ENCODE measurements around the gene SUMO2.
"Not testable (repeated sequence)": the region's sequence is repeated elsewhere in the genome, so short reads cannot be mapped to it uniquely, and the experiment has no call there.

SUMO2 gene

GRCh38 chr17:75209061-75209460 lies 26.3 kb upstream of the SUMO2 start:
- TF ChIP-seq POU2F2 (IDR thresholded peaks at IDR 0.05; ENCODE audit: low read depth, low read length) (no peak), SPI1 (IDR thresholded peaks at IDR 0.05; ENCODE audit: low read depth, low read length) (no peak), TAF1 (IDR thresholded peaks at IDR 0.05; ENCODE audit: low read depth, low read length) (no peak), POLR2A (IDR thresholded peaks at IDR 0.05; ENCODE audit: low read depth, low read length) (no peak), PAX5 (IDR thresholded peaks at IDR 0.05; ENCODE audit: insufficient read depth, low read length, severe bottlenecking) (no peak), POLR2AphosphoS5 (IDR thresholded peaks at IDR 0.05; ENCODE audit: low read depth, low read length) (no peak)
- FAIRE-seq (no peak), DNase-seq (ENCODE audit: insufficient read length, low spot score) (no peak)

GRCh38 chr17:75208161-75208560 lies 25.4 kb upstream of the SUMO2 start:
- TF ChIP-seq POLR2AphosphoS5 (IDR thresholded peaks at IDR 0.05; ENCODE audit: low read depth, low read length) (no peak), POU2F2 (IDR thresholded peaks at IDR 0.05; ENCODE audit: low read depth, low read length) (no peak), SPI1 (IDR thresholded peaks at IDR 0.05; ENCODE audit: low read depth, low read length) (no peak), POLR2A (IDR thresholded peaks at IDR 0.05; ENCODE audit: low read depth, low read length) (no peak), PAX5 (IDR thresholded peaks at IDR 0.05; ENCODE audit: insufficient read depth, low read length, severe bottlenecking) (no peak), TAF1 (IDR thresholded peaks at IDR 0.05; ENCODE audit: low read depth, low read length) (no peak)
- no peak for DNase-seq (ENCODE audit: insufficient read length, low spot score)
- no peak for FAIRE-seq

- no peak for DNase-seq (ENCODE audit: insufficient read length, low spot score)
- FAIRE-seq, result no peak
- TF ChIP-seq POLR2AphosphoS5 (IDR thresholded peaks at IDR 0.05; ENCODE audit: low read depth, low read length) (no peak), PAX5 (IDR thresholded peaks at IDR 0.05; ENCODE audit: insufficient read depth, low read length, severe bottlenecking) (no peak), SPI1 (IDR thresholded peaks at IDR 0.05; ENCODE audit: low read depth, low read length) (no peak), TAF1 (IDR thresholded peaks at IDR 0.05; ENCODE audit: low read depth, low read length) (no peak), POU2F2 (IDR thresholded peaks at IDR 0.05; ENCODE audit: low read depth, low read length) (no peak), POLR2A (IDR thresholded peaks at IDR 0.05; ENCODE audit: low read depth, low read length) (no peak)
Observed at GRCh38 chr17:75207760-75208159, 25.0 kb upstream of the SUMO2 start.

- not testable (repeated sequence) for FAIRE-seq; DNase-seq (ENCODE audit: insufficient read length, low spot score)
Observed at GRCh38 chr17:75207050-75207407, 24.3 kb upstream of the SUMO2 start.

- no peak for DNase-seq (ENCODE audit: insufficient read length, low spot score)
- TF ChIP-seq POLR2A (IDR thresholded peaks at IDR 0.05; ENCODE audit: low read depth, low read length) (no peak), PAX5 (IDR thresholded peaks at IDR 0.05; ENCODE audit: insufficient read depth, low read length, severe bottlenecking) (no peak), POLR2AphosphoS5 (IDR thresholded peaks at IDR 0.05; ENCODE audit: low read depth, low read length) (no peak), SPI1 (IDR thresholded peaks at IDR 0.05; ENCODE audit: low read depth, low read length) (no peak), TAF1 (IDR thresholded peaks at IDR 0.05; ENCODE audit: low read depth, low read length) (no peak)
- no peak for FAIRE-seq
Observed at GRCh38 chr17:75205793-75206163, 23.0 kb upstream of the SUMO2 start.

- FAIRE-seq (peak; percentile 89), DNase-seq (ENCODE audit: insufficient read length, low spot score) (peak; percentile 95)
- peak; percentile 71 for TF ChIP-seq TAF1 (IDR thresholded peaks at IDR 0.05; ENCODE audit: low read depth, low read length)
- TF ChIP-seq PAX5 (IDR thresholded peaks at IDR 0.05; ENCODE audit: insufficient read depth, low read length, severe bottlenecking), result no peak
- TF ChIP-seq POLR2AphosphoS5 (IDR thresholded peaks at IDR 0.05; ENCODE audit: low read depth, low read length), result peak; percentile 48
- peak; percentile 15; the same call in 1 of the 2 replicates for TF ChIP-seq POU2F2 (IDR thresholded peaks at IDR 0.05; ENCODE audit: low read depth, low read length)
- TF ChIP-seq SPI1 (IDR thresholded peaks at IDR 0.05; ENCODE audit: low read depth, low read length), result no peak
- peak; percentile 89 for TF ChIP-seq POLR2A (IDR thresholded peaks at IDR 0.05; ENCODE audit: low read depth, low read length)
Observed at GRCh38 chr17:75205037-75205792, 22.5 kb upstream of the SUMO2 start, which contains the start of gene NUP85. Gene NUP85, plus strand, starts transcription at chr17:75205679. Its CDS starts 83 bp downstream, at chr17:75205762.

GRCh38 chr17:75199886-75200618 lies 17.3 kb upstream of the SUMO2 start:
- FAIRE-seq, result no peak
- TF ChIP-seq TAF1 (IDR thresholded peaks at IDR 0.05; ENCODE audit: low read depth, low read length), result no peak
- no peak for TF ChIP-seq POU2F2 (IDR thresholded peaks at IDR 0.05; ENCODE audit: low read depth, low read length)
- no peak for TF ChIP-seq PAX5 (IDR thresholded peaks at IDR 0.05; ENCODE audit: insufficient read depth, low read length, severe bottlenecking)
- no peak for TF ChIP-seq SPI1 (IDR thresholded peaks at IDR 0.05; ENCODE audit: low read depth, low read length)
- TF ChIP-seq POLR2A (IDR thresholded peaks at IDR 0.05; ENCODE audit: low read depth, low read length), result no peak
- TF ChIP-seq POLR2AphosphoS5 (IDR thresholded peaks at IDR 0.05; ENCODE audit: low read depth, low read length), result no peak
- DNase-seq (ENCODE audit: insufficient read length, low spot score), result no peak

- no peak for FAIRE-seq
- TF ChIP-seq SPI1 (IDR thresholded peaks at IDR 0.05; ENCODE audit: low read depth, low read length) (no peak), PAX5 (IDR thresholded peaks at IDR 0.05; ENCODE audit: insufficient read depth, low read length, severe bottlenecking) (no peak), POLR2AphosphoS5 (IDR thresholded peaks at IDR 0.05; ENCODE audit: low read depth, low read length) (no peak), POLR2A (IDR thresholded peaks at IDR 0.05; ENCODE audit: low read depth, low read length) (no peak), POU2F2 (IDR thresholded peaks at IDR 0.05; ENCODE audit: low read depth, low read length) (no peak)
- no peak for DNase-seq (ENCODE audit: insufficient read length, low spot score)
Observed at GRCh38 chr17:75194879-75195278, 12.1 kb upstream of the SUMO2 start.

GRCh38 chr17:75191584-75191983 lies 8.8 kb upstream of the SUMO2 start:
- no peak for TF ChIP-seq TAF1 (IDR thresholded peaks at IDR 0.05; ENCODE audit: low read depth, low read length)
- no peak for TF ChIP-seq POLR2AphosphoS5 (IDR thresholded peaks at IDR 0.05; ENCODE audit: low read depth, low read length)
- no peak for TF ChIP-seq PAX5 (IDR thresholded peaks at IDR 0.05; ENCODE audit: insufficient read depth, low read length, severe bottlenecking)
- TF ChIP-seq POU2F2 (IDR thresholded peaks at IDR 0.05; ENCODE audit: low read depth, low read length), result no peak
- TF ChIP-seq SPI1 (IDR thresholded peaks at IDR 0.05; ENCODE audit: low read depth, low read length), result no peak
- TF ChIP-seq POLR2A (IDR thresholded peaks at IDR 0.05; ENCODE audit: low read depth, low read length), result no peak
- DNase-seq (ENCODE audit: insufficient read length, low spot score), result no peak
- FAIRE-seq, result no peak
